HepG2 (cell line): ENCODE measurements around the gene PCBP1. TPM values are rescaled to one million over a fixed set of nuclear protein-coding genes. Genes with fewer than 3 reads are reported as not detected.
A peak's percentile ranks its signal among the peaks of the same experiment; 100 is the strongest.

ENCODE experiments used
- ATM ChIP-seq: fragments of 450-650 bp; IDR thresholded peaks from 2 replicates; pipeline ENCODE4 v1.7.1; 2017; ENCODE audit warnings: mild to moderate bottlenecking, borderline replicate concordance
- HNRNPH1 ChIP-seq: fragments of 200-400 bp; formaldehyde crosslinking; optimal IDR thresholded peaks from 2 replicates; pipeline ENCODE3; 2017; ENCODE audit warnings: mild to moderate bottlenecking, low read depth, low read length
- MXI1 ChIP-seq: IDR thresholded peaks from 3 replicates; pipeline ENCODE4 v1.6.1; 2012; ENCODE audit warnings: low read depth, low read length, inconsistent platforms, borderline replicate concordance
- PATZ1 ChIP-seq: sonication (generic); formaldehyde crosslinking; IDR thresholded peaks from 2 replicates; pipeline ENCODE4 v1.4.0; 2020; ENCODE audit warnings: missing genetic modification reagents
- POLR2AphosphoS5 ChIP-seq: IDR thresholded peaks from 2 replicates; pipeline ENCODE4 v1.6.1; 2012; ENCODE audit warnings: low read depth, low read length
- SNAI1 ChIP-seq: sonication (generic); formaldehyde crosslinking; IDR thresholded peaks from 2 replicates; pipeline ENCODE4 v1.5.0; 2020; ENCODE audit warnings: mild to moderate bottlenecking, missing genetic modification reagents, borderline replicate concordance
- TBX2 ChIP-seq: sonication (generic); formaldehyde crosslinking; IDR thresholded peaks from 2 replicates; pipeline ENCODE4 v1.5.0; 2020; ENCODE audit warnings: missing genetic modification reagents, mild to moderate bottlenecking, borderline replicate concordance
- ZBTB10 ChIP-seq: sonication (generic); formaldehyde crosslinking; IDR thresholded peaks from 2 replicates; pipeline ENCODE4 v1.4.0; 2020; ENCODE audit warnings: missing genetic modification reagents, borderline replicate concordance
- ZFP82 ChIP-seq: sonication (generic); formaldehyde crosslinking; IDR thresholded peaks from 2 replicates; pipeline ENCODE4 v1.5.1; 2020; ENCODE audit warnings: mild to moderate bottlenecking, missing genetic modification reagents, borderline replicate concordance
- ZNF256 ChIP-seq: sonication (generic); formaldehyde crosslinking; conservative IDR thresholded peaks from 2 replicates; pipeline ENCODE4 v1.4.0; 2020; ENCODE audit warnings: missing genetic modification reagents
- ZNF652 ChIP-seq: IDR thresholded peaks from 2 replicates; pipeline ENCODE4 v1.6.1; 2016; ENCODE audit warnings: low read depth, borderline replicate concordance
- ZNF878 ChIP-seq: sonication (generic); formaldehyde crosslinking; IDR thresholded peaks from 2 replicates; pipeline ENCODE4 v1.8.1; 2023; ENCODE audit warnings: mild to moderate bottlenecking, missing genetic modification reagents, moderate library complexity
- ZSCAN21 ChIP-seq: sonication (generic); formaldehyde crosslinking; IDR thresholded peaks from 2 replicates; pipeline ENCODE4 v1.8.0; 2022; ENCODE audit warnings: mild to moderate bottlenecking, missing genetic modification reagents, moderate library complexity, borderline replicate concordance
- polyA plus RNA-seq, 8 experiments: library from polyadenylated mRNA; depleted of rRNA in 3 of 8; stranded (reverse) in 7 of 8; unstranded in 1 of 8; fragments of >200 nt; fragmentation: Illumina TruSeq in 4 of 8; extraction: Trizol in 4 of 8; gene quantifications; 2 replicates each; pipeline versions ENCODE4 v1.2.1 to v1.2.3, GENCODE V29; 2011 to 2016; ENCODE audit warnings: low read depth in 4 of 8, missing spikeins in 1 of 8, mixed read lengths in 1 of 8; ENCODE audit not compliant: insufficient read depth in 1 of 8
- total RNA-seq, 5 experiments: library from RNA; depleted of rRNA; stranded (reverse); fragments of >200 nt; fragmentation: Illumina TruSeq; extraction: Trizol; gene quantifications; 2 replicates each; pipeline ENCODE4 v1.2.3, GENCODE V29; 2016; ENCODE audit warnings: low read depth in 1 of 5
- TF ChIP-seq, protein P1 (sequence below): sonication (generic); formaldehyde crosslinking; conservative IDR thresholded peaks from 2 replicates; pipeline ENCODE4 v1.4.0; 2020; ENCODE audit warnings: missing genetic modification reagents
- TF ChIP-seq, protein P2 (sequence below): fragments of 450-650 bp; IDR thresholded peaks from 2 replicates; pipeline ENCODE4 v1.6.1; 2016
- TF ChIP-seq, protein P3 (sequence below): sonication (generic); formaldehyde crosslinking; IDR thresholded peaks from 2 replicates; pipeline ENCODE4 v1.8.1; 2022; ENCODE audit warnings: mild to moderate bottlenecking, missing genetic modification reagents

Gene PCBP1
- total and polyA plus RNA-seq, 2 of the 13 experiments (the other 11 are each of a cell fraction or from before 2014, with no cell fraction given): 32.0 to 137 TPM

DNA sequence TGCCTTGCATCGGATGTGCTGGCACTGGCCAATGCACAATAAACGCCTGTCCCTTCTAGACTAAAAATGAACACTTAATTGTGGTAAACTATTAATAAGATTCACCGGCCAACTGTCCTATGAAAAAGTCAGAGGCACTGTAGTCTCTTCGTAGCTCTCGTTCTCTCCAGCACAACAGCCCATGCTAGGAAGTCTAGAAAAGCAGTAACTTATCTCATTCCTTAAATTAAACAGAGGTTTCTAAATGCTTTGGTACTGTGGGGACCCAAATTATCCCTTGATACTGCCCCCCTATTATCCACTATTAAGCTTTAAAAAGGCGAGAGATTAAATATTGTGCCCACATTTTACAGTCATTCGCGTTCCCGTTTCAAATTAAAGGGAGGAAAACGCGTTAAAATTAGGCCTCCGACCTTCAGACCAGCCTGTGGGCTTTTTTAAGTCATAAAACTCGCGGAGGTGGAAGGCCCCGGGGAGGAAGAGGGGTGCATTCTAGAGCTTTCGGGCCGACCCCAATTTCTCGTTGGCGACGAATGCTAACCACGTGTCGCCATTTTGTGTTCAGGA lies 1.5 kb upstream of the PCBP1 start (continued):
- TF ChIP-seq SNAI1 (CRISPR knock-in tag): no peak; the same call in 1 of the 2 replicates
- no peak for TF ChIP-seq HNRNPH1
- TF ChIP-seq, protein P1, sequence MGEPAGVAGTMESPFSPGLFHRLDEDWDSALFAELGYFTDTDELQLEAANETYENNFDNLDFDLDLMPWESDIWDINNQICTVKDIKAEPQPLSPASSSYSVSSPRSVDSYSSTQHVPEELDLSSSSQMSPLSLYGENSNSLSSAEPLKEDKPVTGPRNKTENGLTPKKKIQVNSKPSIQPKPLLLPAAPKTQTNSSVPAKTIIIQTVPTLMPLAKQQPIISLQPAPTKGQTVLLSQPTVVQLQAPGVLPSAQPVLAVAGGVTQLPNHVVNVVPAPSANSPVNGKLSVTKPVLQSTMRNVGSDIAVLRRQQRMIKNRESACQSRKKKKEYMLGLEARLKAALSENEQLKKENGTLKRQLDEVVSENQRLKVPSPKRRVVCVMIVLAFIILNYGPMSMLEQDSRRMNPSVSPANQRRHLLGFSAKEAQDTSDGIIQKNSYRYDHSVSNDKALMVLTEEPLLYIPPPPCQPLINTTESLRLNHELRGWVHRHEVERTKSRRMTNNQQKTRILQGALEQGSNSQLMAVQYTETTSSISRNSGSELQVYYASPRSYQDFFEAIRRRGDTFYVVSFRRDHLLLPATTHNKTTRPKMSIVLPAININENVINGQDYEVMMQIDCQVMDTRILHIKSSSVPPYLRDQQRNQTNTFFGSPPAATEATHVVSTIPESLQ: no peak
- TF ChIP-seq ZNF878 (CRISPR knock-in tag): peak; percentile 25; the same call in 1 of the 2 replicates
- 0 out of 2 replicates have a peak, but pooled peaks have one; percentile 35 for TF ChIP-seq ZFP82 (CRISPR knock-in tag)
- TF ChIP-seq MXI1: no peak
- no peak; the same call in 1 of the 2 replicates for TF ChIP-seq POLR2AphosphoS5
- no peak for TF ChIP-seq ZNF652 (CRISPR knock-in tag)
- TF ChIP-seq ZBTB10 (CRISPR knock-in tag): 0 out of 2 replicates have a peak, but pooled peaks have one; percentile 66
- no peak for TF ChIP-seq TBX2 (CRISPR knock-in tag)
- TF ChIP-seq PATZ1 (CRISPR knock-in tag): no peak
- TF ChIP-seq ATM: no peak
- TF ChIP-seq, protein P2, sequence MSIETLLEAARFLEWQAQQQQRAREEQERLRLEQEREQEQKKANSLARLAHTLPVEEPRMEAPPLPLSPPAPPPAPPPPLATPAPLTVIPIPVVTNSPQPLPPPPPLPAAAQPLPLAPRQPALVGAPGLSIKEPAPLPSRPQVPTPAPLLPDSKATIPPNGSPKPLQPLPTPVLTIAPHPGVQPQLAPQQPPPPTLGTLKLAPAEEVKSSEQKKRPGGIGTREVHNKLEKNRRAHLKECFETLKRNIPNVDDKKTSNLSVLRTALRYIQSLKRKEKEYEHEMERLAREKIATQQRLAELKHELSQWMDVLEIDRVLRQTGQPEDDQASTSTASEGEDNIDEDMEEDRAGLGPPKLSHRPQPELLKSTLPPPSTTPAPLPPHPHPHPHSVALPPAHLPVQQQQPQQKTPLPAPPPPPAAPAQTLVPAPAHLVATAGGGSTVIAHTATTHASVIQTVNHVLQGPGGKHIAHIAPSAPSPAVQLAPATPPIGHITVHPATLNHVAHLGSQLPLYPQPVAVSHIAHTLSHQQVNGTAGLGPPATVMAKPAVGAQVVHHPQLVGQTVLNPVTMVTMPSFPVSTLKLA: no peak
- TF ChIP-seq ZNF256 (CRISPR knock-in tag): no peak
- no peak for TF ChIP-seq ZSCAN21 (CRISPR knock-in tag)
- TF ChIP-seq, protein P3, sequence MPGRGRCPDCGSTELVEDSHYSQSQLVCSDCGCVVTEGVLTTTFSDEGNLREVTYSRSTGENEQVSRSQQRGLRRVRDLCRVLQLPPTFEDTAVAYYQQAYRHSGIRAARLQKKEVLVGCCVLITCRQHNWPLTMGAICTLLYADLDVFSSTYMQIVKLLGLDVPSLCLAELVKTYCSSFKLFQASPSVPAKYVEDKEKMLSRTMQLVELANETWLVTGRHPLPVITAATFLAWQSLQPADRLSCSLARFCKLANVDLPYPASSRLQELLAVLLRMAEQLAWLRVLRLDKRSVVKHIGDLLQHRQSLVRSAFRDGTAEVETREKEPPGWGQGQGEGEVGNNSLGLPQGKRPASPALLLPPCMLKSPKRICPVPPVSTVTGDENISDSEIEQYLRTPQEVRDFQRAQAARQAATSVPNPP: no peak
